Left renal cortex interstitium (tissue), 4 donors: ENCODE measurements around the gene P2RX2. TPM values are rescaled to one million over a fixed set of nuclear protein-coding genes. Genes with fewer than 3 reads are reported as not detected.
"Not testable (repeated sequence)": the region's sequence is repeated elsewhere in the genome, so short reads cannot be mapped to it uniquely, and the experiment has no call there.

Experiments used
- DNase-seq, 4 donors: peaks; one replicate each; pipeline ENCODE4 v3.0.0-alpha.2; 2013; ENCODE audit warnings: low read depth in 4 of 4, low spot score in 2 of 4, missing footprints in 1 of 4
- polyA plus RNA-seq, 4 donors: library from polyadenylated mRNA; unstranded; fragments of 120-200 nt; gene quantifications; one replicate each; pipeline ENCODE4 v1.2.1, GENCODE V29; 2013; ENCODE audit not compliant: insufficient read length in 4 of 4

The P2RX2 gene
- polyA plus RNA-seq, 4 donors, result 0.97 to 3.0 (median 1.7) TPM

GRCh38 chr12:132582582-132583410, 35.8 kb upstream of the P2RX2 start:
- no peak for DNase-seq

- no peak for DNase-seq
Observed at GRCh38 chr12:132583411-132583710, 35.2 kb upstream of the P2RX2 start.

DNA sequence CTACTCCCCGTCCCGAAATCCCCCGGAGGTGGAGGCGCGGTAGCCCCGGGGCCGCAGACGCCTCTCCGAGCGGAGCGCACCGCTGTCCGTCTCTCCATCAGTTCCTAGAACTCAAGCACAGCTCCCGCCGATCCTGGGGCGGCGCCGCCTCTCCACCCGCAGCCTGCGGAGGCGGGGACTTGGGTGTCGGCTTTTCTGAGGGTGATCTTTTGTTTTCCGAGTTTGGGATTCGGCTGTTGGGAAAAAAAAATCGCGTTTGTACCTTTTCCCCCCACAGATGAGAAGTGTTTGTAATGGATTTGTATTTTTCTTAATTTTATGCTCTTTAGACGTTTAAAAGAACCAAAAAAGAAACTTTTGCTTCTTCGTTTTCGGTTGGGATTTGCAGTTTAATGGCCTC, 34.8 kb upstream of the P2RX2 start:
- DNase-seq, result no peak

GRCh38 chr12:132584429-132584828, 34.1 kb upstream of the P2RX2 start:
- no peak for DNase-seq

- no peak for DNase-seq
Observed at GRCh38 chr12:132585177-132585576, 33.4 kb upstream of the P2RX2 start.

DNA sequence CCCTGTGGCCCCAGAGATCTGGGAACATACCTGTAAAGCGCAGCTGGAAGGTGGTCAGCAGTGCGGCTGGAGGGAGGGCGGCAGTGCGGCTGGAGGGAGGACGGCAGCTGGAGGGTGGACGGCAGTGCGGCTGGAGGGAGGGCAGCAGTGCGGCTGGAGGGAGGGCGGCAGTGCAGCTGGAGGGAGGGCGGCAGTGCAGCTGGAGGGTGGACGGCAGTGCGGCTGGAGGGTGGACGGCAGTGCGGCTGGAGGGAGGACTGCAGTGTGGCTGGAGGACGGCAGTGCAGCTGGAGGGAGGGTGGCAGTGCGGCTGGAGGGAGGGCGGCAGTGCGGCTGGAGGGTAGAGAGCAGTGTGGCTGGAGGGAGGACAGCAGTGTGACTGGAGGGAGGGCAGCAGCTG, 31.6 kb upstream of the P2RX2 start:
- no peak for DNase-seq

DNA sequence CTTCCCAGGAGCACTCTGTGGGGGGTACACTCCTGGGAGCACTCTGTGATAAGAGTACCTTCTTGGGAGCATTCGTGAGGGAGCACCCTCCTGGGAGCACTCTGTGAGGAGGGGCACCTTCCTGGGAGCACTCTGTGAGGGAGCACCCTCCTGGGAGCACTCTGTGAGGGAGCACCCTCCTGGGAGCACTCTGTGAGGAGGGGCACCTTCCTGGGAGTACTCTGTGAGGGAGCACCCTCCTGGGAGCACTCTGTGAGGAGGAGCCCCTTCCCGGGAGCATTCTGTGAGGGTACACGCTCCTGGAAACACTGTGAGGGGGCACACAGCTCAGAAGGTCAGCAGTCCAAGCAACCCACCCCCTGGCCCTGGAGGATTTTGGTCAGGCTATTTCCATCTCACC, 30.8 kb upstream of the P2RX2 start:
- DNase-seq, result no peak

DNA sequence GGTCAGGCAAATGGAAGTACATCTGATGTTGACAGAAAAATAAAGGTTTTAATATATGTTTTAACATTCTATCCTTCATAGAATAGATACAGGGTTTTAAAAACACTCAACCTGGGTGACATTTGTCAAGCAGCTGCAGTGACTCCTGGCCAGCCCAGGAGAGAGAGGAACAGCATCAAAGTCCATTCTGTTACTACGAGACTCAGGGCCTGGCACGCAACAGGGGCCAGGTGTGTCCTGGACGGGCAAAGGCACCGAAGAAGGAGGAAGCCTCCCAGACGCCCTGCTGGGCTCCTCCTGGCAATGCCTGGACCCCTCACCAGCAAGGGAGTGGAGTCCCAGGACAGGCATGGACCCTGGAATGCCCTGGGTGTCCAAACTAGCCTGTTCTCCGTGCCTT, 30.3 kb upstream of the P2RX2 start:
- DNase-seq, result no peak

DNA sequence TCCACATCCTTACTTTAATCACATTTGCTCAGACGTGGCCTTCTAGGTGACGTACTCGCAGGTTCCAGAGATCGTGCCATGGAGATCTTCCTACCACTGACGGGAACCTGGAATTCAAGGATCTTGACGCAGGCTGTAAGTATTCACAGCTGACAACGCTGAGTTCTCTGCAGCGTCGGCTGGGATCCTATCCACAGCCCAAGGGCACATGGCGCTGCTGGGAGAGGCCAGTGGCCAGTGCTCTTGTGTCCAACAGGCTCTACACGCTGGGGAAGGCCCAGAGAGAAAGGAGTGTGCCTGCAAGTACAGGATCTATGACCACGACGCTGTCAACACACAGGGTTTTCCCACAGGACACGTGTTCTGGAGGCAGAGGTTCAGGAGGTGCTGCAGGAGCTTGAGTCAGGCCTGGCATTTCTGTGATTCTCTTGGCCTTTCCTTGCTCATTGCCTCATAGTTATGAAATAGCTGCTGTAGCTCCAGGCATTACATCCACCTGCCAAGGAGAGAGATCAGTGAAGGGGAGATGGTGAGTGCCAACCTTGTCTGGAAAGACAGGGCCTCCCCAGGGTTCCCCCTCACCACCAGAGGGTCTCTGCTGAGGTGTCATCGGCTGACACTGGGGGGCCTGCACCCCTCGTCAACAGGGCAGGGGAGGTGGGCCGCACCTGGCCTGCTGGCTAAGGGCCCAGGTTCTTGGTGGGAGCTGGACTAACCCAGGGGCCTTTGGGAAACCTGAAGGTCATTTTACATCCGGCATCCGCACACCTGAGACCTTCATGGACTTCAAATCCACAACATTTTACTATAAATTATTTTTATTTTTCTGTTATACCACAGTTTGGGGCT, 29.5 kb upstream of the P2RX2 start:
- no peak for DNase-seq

DNA sequence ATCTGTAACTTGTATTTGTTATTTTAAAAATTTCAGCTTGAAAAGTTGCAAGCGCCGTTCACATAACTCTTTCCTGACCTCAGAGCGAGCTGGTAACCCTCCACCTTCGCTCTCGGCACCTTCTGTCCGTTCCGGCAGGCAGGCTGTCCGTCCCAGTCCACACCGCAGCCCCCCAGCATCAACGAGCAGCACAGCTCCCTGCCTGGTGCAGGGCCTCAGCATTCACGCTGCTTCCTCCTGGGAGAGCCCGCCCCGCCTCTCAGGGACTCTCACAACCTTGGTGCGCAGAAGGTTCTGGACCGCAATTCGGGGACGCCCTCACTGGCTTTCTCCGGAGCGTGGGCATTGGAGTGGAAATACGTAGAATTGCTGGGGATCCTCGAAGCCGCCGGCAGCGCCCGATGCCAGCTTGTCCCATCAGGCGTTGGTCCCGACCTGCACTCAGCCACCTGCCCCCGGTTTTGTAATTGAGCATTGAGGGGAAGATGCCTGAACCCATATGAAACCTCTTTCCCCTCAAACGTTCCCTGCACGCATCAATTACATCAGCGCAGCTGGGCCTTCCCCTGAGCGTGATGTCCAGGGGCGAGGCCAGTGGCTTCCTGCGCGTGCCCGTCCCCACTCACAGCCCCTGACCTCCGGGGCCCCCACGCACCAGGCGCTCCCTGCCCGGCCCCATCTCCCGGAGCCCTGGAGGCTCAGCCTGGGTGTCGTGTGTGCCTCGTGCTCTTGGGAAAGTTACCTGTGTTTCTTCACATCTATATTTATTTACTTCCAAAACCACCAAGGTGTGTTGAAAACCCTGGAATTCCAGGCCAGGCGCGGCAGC, 27.3 kb upstream of the P2RX2 start:
- DNase-seq, result no peak

- DNase-seq, result no peak
Observed at GRCh38 chr12:132592282-132592970, 26.1 kb upstream of the P2RX2 start.

DNA sequence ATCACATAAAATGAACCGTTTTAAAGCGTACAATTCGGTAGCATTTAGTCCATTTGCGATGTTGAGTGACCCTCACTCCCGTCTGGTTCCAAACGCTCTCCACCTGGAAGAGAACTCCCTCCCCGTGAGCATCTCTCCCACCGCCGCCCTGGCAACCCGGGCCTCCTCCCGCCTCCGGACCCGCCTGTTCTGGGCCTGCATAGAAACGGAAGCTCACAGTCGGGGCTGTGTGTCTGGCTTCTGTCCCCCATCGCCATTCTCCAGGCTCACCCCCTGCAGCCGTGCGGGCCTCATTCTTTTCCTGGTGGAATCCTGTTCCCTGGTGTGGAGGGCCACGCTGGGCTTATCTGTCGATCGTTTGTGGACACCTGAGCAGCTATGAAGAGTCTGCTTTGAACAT, 25.5 kb upstream of the P2RX2 start:
- no peak for DNase-seq

DNA sequence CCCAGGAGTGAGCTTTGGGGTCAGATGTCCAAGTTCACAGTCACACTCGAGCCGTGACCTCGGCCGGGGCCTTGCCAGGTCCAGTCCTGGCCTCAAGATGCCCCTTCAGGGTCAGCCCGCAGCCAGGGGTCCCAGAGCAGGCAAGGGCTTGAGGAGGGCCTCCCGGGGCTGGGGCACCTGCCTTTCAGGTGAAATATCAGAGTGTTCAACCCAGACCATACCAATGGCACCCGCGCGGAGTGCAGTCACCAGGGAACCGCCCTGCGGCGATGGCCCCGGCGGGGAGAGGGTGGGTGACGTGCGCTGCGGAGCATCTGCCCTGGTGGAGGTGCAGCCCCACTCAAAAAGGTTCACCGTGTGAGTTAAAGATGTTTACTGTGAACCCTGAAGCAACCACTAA, 25.1 kb upstream of the P2RX2 start:
- no peak for DNase-seq

DNA sequence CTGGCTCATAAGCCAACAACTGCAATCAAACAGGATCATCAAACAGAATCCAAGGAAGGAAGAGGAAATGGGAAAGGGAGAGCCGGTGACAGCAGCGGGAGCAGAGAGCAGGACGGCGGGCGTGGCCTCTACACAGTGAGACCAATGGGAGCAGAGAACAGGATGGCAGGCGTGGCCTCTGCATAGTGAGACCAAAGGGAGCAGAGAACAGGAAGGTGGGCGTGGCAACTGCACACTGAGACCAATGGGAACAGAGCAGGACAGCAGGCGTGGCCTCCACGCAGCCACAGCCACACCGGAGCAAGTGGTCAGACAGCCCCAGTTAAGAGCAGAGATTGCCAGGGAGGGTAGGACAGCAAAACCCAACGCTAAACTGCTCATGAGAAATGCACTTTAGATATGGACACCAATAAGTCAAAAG, 24.6 kb upstream of the P2RX2 start:
- DNase-seq, result peak in 3 of 4 donors; percentile 74 to 93 (median 86)

GRCh38 chr12:132595183-132595582, 23.4 kb upstream of the P2RX2 start:
- DNase-seq, result no peak

DNA sequence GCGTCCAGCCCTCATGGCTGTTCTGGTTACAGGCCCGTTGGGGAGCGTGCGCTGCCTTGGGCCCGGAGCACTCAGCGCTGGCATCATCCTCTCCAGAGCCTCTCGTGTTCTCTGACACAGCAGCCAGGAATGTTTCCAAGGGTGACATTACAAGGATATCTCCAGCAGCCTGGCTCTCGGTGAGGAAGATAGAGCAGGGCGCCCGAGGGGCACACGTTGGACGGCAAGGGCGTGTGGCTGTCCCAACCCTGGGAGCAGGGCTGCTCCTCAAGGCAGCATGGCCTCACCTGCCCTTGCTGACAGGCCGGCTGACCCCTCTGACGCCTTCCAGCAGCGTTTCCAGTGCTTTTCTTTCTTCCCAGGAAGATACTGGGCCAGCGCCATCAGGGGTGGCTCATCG, 22.6 kb upstream of the P2RX2 start:
- DNase-seq, result no peak

DNA sequence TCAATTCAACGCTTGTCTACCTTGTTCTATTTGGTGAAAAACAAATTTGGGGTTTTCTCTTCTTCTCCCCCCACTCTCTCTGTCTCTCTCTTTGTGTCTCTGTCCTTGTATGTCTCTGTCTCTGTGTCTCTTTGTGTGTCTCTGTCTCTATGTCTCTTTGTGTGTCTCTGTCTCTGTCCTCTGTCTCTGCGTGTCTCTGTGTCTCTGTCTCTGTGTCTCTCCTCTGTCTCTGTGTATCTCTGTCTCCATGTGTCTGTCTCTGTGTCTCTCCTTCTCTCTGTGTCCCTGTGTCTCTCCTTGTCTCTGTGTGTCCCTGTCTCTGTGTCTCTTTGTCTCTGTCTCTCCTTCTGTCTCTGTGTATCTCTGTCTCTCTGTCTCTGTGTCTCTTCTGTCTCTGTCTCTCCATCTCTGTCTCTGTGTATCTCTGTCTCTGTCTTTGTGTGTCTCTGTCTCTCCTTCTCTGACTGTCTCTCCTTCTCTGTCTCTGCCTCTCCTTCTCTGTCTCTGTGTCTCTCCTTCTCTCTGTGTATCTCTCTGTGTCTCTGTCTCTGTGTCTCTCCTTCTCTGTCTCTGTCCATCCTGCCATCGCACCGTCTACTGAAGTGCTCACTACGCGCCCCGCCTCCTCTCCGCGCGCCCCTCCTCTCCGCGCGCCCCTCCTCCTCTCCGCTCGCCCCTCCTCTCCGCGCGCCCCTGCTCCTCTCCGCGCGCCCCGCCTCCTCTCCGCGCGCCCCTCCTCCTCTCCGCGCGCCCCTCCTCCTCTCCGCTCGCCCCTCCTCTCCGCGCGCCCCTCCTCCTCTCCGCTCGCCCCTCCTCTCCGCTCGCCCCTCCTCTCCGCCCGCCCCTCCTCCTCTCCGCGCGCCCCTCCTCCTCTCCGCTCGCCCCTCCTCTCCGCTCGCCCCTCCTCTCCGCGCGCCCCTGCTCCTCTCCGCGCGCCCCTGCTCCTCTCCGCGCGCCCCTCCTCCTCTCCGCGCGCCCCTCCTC, 21.0 kb upstream of the P2RX2 start:
- no peak for DNase-seq

GRCh38 chr12:132599502-132599901, 19.1 kb upstream of the P2RX2 start:
- DNase-seq, result not testable (repeated sequence)
